GM12892 (cell line): ENCODE measurements around the gene CERS4.

ENCODE experiments used
- POLR2A ChIP-seq: IDR thresholded peaks from 2 replicates; pipeline ENCODE4 v1.6.1; 2011; ENCODE audit warnings: low read depth, low read length, control low read depth
- POLR2AphosphoS5 ChIP-seq: IDR thresholded peaks from 2 replicates; pipeline ENCODE4 v1.6.1; 2011; ENCODE audit warnings: low read depth, low read length, control low read depth
- TAF1 ChIP-seq: IDR thresholded peaks from 2 replicates; pipeline ENCODE4 v1.6.1; 2011; ENCODE audit warnings: low read depth, mild to moderate bottlenecking, control low read depth, low read length, borderline replicate concordance

GRCh38 chr19:8212916-8213315 lies 3.7 kb downstream of the CERS4 start:
- TF ChIP-seq POLR2AphosphoS5 (no peak), POLR2A (no peak), TAF1 (no peak)
